SKM-1 (cell line): ENCODE measurements around the gene ANKMY1.

Source experiments
- DNase-seq: peaks from one replicate; lab custom pipeline; 2025; ENCODE audit not compliant: unreplicated experiment; lab: John Stamatoyannopoulos, UW

ANKMY1 gene

DNA sequence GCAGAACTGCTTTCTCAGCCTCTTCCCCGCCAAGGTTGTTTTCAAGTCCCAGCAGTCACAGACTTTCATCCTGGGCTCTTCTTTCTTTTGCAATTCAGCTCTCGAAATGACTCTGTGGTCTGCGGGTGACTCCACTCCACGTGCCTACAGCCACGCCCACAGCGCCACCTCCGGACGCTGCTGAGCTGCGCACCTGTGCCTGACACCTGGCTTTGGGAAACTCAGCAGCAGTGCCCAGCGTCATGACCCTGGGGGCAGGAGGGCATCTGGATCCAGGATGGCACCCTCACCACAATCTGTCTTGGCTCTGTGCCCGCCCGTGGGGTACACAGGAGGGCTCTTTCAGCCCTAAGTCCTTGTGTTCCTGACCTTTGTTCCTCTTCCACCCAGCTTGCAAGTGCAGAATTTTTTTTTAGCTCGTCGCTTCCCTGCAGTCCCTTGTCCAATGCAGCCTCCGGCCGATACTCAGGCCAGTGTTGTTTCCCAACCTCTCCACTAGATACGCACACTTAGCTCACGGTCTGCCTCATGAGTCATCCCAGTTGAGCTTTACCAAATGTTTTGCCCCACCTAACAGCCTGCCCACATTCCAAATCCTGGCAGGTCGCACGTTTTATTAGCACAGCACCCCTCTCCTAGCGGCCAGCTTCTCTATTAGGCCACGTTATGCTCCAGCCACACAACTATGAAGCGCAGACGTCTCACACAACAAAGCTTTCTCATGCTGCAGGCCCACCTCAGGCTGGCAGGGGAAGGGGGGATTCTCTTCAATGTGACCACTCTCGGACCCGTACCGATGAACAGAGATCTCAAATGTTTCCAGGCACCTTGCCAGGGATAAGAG is 22.2 kb upstream of the ANKMY1 start:
- peak; percentile 88 for DNase-seq

DNA sequence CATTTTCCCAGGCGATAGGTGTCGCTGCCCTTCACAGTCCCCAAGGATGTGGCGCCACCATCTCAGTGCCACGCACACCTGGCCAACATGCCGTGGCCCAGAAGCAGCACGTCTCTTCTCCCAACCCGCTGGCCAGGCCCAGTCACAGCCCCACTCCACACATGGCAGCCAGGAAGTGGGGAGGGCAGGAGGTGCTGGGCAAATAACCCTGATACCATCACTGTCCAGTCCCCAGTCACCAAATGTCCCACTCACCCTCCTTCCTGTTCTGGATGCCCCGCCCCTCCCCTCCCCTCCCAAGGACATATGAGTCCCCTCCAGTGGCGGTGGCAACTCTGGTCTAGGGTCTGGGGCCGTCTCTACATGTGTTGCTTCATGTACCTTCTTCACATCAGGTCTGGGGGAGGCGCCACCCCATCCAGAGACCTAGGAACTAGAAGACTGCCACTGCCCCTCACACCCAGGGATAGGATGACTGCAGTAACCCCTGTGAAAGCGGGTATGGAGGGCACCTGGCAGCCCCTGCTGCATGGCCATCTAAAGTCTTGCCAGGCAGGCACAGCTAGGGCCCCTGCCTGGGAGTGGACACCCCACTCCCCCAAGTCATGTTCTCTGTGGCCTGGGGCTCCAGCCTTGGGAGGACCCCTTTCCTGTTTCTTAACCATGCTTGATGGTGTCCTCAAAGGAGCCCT is 21.4 kb upstream of the ANKMY1 start:
- no peak for DNase-seq

DNA sequence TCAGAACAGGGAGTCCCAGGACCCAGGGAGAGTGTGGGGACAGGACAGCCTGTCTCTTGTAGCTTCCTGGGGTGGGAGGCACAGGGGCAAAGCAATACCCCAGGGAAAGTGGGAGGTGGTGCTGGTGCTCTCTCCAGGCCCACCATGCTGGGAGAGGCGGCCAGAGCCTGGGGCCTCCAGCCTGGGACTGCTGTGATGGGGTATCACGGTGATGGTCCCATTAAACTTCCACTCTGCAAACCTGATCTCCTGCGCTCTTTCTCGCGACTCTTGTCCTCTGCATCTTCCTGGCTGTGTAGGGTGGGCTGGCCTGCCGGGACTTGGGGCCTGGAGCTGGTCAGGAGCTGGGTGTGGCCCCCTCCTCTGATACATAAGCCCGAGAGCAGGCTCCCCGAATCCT is 20.7 kb upstream of the ANKMY1 start:
- DNase-seq = no peak

DNA sequence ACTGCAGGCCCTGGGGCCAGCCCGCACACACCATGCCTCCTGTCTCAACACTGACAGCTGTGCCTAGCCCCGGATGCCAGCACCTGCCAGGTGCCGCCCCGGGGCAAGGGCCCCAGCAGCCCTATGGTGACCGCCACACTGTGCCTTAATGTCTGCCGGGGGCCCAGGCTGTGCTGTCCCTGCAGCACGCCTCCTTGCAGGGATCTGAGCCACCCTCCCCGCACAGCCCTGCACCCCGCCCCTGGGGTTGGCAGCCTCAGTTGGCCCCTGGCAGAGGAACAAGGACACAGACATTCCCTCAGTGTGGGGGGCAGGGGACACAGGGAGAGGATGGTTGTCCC is 20.3 kb upstream of the ANKMY1 start:
- no peak for DNase-seq

DNA sequence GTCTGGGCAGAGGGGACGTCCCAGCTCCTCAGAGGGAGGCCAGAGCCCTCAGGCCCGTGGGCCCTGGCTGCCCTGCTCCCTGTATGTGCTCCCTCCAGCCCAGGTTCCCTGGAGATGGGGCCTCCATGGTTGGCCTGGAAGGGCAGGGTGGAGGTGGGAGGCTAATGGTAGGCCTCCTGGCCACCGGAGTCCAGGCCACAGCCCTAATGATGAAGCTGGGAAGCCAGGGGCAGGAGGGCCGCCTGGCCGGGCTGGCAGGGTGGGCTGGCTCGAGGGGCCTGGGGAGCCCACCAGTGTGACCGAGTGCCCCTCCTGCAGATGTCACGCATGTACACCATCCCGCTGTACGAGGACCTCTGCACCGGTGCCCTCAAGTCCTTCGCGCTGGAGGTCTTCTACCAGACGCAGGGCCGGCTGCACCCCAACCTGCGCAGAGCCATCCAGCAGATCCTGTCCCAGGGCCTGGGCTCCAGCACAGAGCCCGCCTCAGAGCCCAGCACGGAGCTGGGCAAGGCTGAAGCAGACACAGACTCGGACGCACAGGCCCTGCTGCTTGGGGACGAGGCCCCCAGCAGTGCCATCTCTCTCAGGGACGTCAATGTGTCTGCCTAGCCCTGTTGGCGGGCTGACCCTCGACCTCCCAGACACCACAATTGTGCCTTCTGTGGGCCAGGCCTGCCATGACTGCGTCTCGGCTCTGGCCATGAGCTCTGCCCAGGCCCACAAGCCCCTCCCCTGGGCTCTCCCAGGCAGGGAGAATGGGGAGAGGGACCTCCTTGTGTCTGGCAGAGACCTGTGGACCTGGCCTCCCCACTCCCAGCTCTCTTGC is 19.7 kb upstream of the ANKMY1 start:
- no peak for DNase-seq

DNA sequence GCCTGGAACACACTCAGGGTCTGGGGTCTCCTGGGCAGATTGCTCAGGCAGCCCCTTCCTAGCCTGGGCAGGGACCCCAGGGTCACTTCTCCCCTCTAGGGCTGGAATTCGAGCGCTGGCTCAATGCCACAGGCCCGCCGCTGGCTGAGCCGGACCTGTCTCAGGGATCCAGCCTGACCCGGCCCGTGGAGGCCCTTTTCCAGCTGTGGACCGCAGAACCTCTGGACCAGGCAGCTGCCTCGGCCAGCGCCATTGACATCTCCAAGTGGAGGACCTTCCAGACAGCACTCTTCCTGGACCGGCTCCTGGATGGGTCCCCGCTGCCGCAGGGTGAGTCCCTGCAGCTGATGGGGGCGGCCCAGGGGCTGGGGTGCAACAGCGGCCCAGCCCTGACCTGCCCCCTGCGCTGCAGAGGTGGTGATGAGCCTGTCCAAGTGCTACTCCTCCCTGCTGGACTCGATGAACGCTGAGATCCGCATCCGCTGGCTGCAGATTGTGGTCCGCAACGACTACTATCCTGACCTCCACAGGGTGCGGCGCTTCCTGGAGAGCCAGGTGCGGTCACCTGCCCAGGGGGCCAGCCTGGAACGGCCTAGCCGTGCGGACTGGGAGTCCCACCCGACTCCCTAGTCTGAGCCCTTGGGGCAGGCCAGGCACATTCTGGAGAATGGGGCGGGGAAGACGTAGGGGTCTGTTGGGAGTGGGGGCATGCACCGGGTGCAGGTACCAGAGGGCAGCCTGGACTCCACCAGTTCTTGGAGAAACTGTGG is 18.8 kb upstream of the ANKMY1 start:
- DNase-seq = no peak

DNA sequence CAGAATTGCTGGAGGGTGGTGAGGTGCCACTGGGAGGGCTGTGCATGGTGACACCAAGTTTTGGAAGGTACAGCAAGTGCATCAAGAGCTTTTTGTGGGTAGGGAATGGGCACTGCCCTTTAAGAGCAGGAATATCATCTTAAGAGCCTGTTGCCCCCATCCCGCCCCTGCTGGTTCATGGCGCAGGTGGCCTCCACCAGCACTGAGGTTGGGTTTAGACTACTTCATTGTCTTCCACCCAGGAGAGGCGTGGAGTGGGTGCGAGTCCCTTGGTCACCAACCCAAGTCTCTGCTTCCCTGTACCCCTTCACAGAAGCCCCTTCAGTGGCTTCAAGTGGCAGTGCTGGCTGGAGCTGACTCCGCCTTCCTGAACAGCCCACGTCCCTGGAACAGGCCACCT is 18.2 kb upstream of the ANKMY1 start:
- DNase-seq = no peak

DNA sequence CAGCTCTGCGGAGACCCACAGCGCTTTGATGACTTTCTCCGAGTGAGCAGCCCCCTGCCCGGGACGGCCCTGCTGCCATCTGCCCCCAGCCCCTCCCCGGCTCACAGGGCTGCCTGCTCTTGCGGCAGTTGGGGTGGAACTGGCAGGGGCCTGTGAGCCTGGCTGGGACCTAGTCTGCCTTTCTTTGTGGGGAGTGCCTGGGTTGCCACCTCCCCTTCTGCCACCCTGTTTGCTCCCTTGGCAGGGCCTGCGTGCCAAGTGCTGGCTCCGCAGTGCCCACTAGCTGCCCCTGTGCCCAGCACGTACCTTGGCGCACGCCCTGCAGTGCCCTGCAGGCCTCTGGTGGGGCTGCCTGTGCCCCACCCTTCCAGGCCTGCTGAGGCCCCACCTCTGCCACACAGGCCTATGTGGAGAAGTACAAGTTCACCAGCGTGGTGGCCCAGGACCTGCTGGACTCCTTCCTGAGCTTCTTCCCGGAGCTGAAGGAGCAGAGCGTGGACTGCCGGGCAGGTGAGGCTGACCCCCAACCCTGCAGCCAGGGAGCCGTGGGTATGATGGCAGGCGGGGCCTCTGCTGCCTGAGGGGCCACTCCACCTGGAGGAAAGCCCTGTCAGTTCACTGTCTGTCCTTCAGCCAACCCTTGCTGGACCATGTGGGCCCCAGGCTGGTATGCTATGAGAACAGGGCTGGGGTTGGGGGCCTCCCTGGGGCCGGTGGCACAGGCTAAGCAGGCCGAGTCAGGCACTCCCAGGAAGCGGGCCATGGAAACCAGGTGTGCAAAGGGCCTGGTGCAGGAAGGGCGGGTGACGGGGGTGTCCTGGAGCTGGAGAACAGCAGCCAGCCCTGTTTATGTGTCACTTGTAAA is 17.5 kb upstream of the ANKMY1 start:
- DNase-seq = no peak

DNA sequence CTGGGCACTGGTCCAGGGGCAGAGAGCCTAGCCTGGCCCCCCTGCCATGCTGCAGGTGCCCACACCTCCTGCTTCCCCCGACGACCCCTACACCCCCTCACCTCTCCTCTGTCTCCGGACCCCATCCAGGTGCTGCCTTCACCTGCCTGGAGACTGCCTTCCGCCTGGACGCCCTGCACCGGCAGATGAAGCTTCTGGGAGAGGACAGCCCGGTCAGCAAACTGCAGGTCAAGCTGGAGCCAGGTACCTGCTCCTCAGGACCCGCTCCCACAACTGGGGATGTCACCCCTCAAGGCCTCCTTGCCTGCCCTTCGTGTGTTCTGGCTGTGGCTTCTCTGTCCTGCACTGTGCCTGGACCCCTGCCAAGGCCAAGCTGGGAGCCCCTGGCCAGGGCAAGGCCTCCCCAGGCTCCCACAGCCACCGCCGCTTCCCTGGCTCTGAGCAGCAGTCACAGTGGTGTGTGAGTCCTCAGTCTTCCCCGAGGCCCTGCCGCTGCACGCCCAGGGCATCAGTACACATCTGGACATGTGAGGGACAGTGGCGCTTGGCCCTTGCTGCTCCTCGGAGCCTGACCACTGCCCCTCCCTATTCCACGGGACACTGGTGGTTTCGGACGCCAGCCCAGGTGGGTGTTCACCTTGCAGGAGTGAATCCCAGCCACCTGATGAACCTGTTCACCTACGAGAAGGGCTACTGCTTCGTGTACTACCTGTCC is 16.8 kb upstream of the ANKMY1 start:
- no peak for DNase-seq

DNA sequence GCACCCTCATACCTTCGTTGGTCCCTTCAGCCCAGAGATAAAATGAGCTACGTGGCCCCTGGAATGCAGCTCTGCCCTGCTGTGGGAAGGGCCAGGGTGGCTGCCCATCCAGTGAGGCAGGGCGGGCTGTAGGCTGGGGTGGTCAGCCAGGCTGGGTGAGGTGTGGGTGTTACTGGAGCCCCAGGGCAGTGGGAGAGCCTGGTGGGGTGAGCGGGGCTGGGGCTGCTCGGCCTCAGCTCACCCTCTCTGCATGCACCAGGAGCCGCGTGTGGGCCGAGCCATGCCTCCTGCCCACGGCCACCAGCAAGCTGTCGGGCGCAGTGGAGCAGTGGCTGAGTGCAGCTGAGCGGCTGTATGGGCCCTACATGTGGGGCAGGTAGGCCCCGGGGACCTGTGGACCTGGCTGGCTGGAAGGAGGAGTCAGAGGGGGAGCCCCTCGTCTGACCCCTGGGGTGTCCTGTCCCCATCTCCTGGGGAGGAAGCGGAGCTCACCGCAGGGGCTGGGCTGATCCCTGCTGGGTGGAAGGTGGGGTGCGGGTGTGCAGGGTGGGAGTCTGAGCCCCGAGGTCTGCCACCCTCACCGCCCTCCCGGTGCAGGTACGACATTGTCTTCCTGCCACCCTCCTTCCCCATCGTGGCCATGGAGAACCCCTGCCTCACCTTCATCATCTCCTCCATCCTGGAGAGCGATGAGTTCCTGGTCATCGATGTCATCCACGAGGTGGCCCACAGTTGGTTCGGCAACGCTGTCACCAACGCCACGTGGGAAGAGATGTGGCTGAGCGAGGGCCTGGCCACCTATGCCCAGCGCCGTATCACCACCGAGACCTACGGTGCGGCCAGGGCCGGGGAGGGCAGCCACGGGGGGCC is 16.0 kb upstream of the ANKMY1 start:
- no peak for DNase-seq

DNA sequence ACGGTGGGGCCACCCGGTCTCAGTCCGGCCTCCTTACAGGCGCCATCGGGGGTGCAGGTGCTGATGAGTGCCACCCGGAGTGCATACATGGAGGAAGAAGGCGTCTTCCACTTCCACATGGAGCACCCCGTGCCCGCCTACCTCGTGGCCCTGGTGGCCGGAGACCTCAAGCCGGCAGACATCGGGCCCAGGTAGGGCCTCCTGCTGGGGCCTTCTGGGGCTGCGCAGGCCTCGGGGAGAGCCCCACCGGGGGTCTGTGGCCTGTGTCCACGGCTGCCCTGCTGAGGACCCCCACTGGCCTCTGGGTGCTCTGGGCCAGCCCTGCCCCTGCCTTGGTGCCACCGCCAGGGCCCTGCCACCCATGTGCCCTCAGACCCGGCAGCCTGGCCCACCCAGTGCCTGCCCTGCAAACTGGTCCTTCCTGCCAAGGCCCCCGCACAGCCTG is 15.3 kb upstream of the ANKMY1 start:
- DNase-seq = no peak

DNA sequence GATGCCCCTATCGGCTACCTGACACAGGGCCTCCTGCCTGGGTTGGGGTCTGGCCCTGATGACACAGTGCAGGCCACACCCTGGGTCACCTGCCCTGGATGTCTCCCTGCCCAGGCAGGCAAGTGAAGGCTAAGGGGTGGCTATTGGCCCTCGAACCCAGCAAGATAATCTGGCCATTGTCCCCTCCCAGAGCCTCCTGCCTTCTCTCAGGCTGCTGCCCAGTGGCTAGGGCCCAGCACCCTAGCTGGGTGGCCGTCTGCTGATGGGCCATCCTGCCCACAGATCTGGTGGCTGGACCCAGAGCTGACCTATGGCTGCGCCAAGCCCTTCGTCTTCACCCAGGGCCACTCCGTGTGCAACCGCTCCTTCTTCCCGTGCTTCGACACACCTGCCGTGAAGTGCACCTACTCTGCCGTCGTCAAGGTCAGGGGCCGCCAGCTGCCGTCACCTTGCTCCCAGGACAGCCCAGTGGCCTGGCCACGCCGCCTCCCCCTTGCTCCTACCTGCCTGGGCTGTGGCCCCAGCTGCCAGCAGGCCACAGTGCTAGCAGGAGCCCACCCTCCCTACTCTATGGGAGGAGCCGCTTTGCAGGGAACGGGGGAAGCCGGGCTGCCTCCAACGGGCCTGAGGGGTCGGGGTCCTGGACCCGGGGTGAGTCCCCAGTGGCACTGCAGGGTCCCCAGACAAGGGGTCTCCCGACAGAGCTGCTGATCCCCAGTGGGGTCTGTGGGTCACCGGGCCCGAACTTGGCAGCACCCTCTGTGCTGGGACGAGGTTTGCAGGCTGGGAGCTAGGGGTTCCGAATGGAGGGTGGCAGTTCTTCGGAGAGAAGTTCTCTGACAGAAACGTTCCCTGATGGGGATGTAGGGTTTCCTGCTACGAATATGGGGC is 14.6 kb upstream of the ANKMY1 start:
- no peak for DNase-seq

DNA sequence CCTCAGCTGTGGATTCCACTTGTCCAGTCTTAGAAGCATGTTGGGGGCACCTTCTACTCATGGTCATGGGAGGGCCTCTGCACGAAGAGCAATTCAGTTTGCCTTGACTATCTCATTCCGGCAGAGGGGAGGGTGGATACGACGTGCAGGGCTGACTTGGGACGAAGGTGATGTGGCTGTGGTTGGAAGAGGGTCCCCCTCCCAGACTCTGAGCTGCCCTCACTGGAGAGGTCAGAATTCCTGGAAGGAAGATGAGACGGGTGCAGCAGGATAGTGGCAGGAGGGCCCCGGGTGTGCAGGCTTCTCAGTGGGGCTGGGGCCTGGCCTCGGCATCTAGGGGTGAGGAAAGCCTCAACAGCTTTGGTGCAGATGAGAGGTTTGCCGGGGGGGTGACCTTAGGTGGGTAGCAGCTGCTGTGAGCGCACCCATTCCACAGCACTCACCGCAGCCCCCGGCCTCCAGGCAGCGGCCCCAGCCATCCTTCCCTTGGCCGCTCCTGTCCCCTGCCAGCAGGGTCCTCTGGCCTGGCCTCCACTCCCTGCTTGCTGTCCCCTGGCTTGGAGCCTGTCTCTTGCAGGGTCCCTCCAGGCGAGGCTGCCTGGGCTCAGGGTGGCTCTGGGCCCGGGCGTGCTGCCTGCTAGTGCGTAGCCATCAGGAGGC is 13.7 kb upstream of the ANKMY1 start:
- DNase-seq = no peak

DNA sequence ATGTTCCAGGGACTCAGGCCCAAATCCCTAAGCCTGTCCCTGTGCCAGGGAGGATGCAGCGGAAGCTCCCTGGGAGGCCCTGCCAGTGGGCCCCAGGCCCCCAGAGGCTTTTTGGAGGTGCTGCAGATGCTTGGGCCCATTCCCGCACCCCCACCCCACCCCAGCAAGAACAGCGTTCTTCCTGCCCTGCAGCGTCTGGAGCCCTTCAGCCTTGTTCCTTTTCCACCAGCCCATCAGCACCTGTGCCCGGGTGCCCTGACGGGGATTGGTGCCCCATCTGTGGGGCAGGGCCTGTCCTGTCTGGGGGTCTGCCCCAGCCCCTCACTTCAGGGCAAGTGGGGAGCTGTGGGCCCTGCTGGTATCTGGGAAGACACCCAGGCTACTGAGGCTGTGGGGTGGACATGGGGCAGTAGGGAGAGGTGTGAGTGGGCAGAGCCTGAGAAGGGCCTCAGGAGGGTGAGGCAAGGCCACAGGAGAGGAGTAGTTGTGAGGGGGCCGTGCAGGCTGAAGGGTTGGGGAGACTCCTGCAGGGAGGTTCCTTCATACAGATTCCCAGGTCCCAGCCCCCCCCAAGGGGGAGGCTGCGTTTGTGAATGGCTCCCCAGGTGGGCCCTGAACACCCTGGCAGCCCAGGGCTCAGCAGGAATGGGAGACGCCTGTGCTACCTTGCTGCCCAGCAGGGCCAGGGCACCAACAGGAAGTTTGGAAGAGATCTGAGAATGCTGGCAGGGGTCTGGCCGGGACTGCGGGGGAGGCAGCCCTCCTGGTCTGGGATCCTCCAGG is 12.9 kb upstream of the ANKMY1 start:
- no peak for DNase-seq

DNA sequence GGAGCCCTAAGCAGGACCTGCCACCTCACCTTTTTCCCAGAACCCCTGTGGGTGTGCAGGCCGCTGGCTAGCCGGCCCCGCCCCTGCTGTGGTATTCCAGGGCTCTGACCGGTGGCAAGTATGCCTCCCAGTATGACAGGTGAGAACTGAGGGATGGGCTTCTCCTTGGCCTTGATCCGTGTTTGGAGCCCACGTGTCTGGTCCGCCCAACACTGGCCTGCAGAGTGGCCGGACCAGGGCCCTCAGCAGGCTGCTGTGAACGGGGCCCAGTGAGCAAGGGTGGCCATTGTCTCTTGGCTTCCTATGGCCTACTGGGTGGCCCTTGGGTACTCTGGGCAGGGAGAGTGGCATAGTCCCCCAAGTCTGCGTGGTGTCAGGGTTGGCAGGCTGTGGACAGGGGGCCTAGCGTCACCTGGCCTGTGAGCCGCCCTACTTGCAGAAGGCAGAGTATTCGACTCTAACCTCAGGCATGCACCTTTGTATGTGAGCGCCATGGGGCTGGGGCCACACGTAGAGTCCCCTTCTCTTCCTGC is 12.3 kb upstream of the ANKMY1 start:
- DNase-seq = no peak

DNA sequence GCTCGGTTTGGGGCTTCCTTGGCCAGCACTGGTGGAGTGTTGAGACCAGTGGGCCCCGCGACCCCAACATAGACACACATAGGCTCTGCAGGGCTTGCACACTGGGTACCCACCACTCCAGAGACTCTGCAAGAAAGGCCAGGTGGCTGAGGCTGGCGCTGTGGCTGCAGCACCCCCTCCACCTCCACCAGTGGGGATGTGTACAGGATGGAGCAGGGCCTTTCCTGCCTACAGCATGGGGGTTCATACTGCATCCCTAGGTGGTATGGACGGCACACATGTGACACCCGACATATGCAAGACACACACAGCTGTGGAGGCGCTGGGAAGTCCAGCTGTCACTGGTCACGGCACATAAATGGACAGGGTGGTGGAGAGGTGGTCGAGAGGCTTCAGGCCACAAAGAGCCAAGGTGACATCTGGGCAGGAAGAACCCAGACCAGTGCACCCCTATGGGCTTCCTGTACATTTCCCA is 11.8 kb upstream of the ANKMY1 start:
- no peak for DNase-seq
